Medulla oblongata (tissue), 1 donor: ENCODE results near the gene UTY.

ENCODE experiments used
- DNase-seq: peaks from one replicate; pipeline ENCODE4 v3.0.0-alpha.2; 2015; ENCODE audit errors: extremely low spot score

The UTY gene

DNA sequence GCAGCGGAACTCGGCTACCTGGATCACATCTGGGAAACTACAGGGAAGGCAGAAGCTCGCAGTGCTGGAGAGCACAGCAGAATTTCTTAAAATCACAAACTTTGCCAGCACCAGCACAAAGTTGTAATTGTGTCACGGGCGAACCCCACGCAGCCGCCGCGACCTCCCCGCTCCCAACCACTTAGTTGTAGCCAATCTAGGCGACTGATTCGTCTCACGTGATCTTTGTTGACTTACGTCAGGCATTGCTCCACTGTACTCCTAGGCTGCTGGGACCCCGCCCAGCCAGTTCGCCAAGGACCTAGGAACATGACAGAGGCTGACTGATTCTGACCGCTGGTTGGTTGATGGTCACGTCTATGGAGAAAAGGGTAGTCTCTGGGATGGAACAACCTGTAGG, at the start of gene UTY:
UTY (minus strand) TSS at position 206 of the 400 bp plus-strand sequence. CDS start 368 bp downstream, outside the sequence.
- DNase-seq = peak; percentile 95

DNA sequence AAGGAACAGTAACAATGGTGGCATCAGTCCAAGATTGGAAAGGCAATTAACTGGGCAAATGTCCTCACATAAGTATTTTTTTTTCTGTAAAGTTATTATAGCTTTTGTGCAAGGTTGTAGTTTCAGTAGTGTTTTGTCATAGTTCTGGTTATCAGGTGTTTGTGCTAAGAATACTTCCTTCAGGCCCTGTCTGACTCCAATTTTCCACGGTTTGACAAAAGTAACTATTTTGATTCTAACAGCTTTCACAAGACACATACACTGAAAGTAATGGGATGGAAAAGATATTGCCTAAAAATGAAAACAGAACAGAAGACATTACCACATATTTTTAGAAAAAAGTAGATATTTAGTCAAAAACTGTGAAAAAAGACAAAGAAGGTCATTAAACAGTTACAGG, 40.6 kb upstream of the UTY start:
- DNase-seq = no peak

DNA sequence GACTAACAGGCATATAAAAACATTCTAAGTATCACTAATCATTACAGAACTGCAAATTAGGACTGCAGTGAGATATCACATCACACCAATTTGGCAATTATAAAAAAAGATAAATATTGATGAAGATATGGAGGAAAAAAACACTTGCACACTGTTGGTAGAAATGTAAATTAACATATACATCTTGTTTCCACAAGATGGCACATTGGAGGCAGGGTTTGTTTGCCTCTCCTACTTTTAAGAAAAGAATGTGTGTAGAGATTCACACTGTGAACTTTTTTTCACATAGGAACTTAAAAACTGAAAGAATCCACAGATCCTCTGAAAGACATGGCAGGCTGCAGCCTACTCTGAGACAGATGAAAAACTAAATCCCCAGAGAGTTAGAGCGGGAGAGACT, 21.4 kb upstream of the UTY start:
- no peak for DNase-seq

DNA sequence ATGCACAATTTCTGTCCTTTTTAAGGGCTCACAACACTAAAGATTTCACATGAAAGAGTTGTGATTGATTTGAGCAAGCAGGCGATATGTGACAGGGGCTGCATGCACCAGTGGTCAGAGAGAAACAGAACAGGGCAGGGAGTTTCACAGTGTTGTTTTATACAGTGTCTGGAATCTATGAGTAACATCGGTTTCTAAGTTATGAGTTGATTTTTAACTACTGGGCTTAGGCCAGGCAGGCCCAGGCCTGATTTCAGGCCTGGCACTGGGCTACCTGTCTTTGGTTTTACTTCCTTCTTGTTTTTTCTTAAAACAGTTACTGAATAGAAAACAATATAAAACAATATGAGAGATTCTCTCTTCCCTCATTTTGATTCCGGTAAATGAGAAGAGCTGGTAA, 13.9 kb upstream of the UTY start:
- DNase-seq = no peak

DNA sequence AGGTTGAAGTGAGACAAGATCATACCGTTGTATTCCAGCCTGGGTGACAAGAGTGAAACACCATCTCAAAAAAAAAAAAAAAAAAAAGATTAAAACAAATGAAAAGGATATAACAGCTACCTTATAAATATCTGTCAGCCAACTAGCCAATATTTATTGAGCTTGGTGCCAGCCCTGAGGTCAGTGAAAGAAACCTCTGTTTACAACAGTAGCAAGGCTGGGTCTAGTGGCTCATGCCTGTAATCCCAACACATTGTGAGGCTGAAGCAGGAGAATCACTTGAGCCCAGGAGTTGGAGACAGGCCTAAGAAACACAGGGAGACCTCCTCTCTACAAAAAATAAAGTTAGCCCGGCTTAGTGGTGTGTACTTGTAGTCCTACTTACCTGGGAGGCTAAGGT, 12.6 kb upstream of the UTY start:
- DNase-seq = no peak

DNA sequence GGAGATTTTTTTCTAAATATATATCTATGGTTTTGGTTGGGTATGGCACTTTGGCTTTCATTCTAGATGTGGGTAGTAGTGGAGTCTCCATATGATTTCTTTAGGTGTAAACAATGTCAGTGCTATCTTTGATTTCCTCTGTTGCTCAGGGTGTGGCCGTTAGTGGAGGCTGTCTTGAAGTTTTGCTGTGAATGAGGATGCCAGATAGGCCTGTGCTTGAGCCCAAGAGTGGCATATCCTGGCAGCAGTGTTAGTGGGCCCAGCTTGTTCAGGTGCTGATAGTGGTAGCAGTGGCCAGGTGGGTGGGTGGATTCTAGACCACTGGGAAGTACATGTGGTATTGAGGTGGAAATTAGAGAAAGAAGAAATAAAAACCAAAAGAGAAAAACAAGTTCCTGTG, 8.9 kb upstream of the UTY start:
- DNase-seq = no peak

DNA sequence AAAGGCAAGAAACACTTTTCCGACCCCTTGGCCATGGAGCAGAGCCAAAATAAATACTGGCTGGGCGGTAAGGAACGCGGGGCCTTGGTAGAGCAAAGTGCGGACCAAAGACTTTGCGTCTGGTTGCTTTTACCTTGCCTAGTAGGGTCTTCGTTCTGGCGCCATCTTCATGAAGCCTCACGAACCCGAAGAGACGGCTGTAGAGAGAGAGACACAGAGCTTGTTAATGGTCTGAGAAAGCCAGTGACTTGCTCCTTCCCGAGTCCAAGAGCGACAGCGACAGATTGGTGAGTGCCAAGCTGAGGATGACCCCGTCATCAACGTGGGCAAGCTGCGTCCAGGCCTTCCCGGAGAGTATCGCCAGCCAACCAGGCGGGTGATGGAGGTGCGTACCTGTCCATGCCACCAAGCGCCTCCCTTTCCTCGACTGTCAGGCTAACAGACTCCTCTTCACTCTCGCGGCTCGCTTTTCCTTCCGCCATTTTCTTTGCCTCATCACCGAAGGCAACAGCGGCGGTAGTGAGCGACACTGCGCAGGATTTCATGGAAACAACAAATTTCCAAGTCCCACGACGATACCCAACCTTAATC, 617 bp downstream of the UTY start:
- DNase-seq = peak; percentile 40

DNA sequence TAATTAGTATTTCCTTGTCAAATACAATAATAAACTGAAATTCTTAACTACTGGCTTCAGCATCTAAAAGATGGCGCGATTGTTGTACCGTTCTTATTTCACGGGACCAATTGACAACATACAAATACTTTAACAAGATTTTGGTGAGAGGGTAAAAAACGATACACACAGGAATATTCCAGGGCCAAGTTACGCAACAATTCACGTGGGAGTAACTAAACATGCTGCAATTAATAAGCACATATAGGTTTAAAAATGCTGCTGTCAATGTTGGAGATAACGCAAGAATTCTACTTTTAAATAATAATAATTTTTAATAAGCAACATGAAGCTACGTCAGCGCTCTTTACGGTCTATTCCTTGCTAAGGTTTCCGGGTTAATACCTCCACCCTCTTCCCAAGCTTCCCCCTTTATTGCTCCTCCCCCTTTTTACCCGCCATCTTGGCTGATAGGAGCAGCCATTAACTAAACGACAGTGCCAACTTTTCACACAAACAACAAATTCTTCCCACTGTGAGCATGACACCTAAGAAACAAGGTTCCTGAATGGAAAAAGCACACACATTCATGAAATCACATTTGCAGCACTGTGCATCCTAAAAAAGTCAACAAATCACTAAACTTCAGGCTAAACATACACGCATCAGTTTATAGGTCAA, 1.6 kb downstream of the UTY start:
- peak; percentile 73 for DNase-seq

DNA sequence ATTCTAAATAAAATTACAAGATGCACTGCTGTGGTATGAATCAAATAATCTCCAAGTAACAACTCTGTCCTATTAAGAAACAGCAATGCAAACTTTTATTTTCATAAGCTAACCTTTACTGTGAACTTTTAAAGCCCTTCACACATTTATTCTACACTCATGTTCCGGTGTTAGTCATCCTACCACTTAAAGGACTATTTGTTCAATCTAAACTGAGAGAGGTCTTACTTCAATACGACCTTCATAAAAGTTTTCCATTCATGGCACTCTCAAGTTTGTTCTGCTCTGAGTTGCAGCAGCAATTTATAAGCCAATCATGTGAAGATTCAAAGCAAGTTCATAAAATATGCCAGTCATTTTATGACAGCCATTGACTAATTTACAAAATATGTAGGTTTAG, 4.8 kb downstream of the UTY start:
- no peak for DNase-seq

DNA sequence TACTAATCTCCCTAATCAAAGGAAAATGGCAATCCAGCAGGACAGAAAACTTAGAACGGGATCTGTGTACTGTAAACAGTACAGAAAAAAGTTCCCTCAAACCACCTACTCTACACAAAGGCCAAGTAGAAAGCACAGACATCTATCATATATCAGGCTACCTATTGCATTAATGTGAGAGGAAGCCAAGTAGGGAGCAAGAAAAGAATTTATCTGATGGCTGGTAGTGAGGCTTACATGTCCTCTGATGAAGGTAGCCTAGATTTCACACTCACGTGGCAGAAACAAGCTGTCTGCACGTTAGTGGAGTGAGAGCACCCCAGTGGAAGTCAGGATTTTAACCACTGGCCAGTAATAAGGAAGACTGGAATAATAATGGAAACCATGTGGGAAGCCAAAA, 28.3 kb downstream of the UTY start:
- DNase-seq = no peak

DNA sequence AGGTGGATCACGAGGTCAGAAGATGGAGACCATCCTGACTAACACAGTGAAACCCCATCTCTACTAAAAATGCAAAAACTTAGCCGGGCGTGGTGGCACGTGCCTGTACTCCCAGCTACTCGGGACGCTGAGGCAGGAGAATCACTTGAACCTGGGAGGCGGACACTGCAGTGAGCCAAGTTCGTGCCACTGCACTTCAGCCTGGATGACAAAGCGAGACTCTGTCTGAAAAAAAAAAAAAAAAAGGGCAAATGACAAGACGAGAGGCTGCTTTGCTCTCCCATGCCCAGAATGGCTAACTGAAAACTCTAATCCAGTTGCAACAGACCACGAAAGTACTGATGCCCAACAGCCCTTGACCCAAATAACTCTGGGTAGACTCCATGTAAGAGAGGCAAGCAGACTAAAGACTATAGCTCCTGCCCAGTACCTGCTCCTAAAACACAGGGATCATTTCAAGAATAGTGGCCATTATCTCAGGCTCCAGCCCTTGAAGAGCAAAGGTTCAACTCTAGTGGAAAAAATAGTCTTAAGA, 29.2 kb downstream of the UTY start:
- no peak for DNase-seq

DNA sequence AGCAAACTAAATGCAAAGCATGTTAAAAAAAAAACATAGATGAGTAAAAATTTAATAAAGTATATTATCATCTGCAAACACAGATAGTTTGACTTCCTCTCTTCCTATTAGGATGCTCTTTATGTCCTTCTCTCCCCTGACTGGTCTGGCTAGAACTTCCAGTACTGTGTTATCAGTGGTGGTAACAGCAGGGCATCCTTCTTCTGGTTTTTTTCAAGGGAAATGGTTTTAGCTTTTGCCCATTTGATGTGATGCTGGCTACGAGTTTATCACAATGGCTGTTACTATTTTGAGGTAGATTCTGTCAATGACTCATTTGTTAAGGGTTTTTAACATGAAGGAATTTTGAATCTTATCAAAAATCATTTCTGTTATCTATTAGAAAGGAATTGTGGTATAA, 34.3 kb downstream of the UTY start:
- no peak for DNase-seq

DNA sequence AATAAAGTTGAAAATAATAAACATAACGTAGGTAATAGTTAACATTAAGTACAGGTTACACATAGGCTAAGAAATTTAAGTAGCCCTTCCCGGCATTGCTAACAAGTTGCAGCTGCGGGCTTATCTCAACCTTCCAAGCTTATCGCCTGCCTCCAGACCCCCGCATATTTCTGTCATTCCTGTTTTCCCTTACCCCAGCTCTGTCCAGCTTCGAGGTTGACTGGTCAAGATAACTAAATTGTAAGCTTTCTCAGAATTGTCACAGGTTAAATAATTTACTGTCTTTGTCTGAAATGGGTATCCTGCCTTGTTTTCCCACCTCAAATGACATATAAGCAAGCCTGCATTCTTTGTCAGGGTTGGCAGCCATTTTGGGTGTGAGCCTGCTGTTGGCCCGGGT, 36.7 kb downstream of the UTY start:
- no peak for DNase-seq

DNA sequence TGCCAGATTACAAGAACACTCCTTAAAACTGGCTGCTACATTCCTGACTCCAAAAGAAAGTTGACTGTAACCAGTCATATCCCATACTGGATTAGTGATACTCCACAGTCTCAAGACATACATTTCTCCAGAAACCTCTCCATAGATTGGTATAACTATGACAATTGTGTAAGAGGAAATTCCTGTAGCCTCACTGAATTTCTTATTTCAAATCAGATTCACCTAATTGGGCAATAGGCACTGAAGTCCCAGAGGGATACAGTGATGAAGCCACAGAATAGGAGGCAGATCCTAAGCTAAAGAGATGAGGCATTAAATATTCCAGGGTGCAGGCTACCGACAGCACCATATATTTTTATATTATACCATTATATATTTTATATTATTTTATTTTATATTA, 39.0 kb downstream of the UTY start:
- no peak for DNase-seq

DNA sequence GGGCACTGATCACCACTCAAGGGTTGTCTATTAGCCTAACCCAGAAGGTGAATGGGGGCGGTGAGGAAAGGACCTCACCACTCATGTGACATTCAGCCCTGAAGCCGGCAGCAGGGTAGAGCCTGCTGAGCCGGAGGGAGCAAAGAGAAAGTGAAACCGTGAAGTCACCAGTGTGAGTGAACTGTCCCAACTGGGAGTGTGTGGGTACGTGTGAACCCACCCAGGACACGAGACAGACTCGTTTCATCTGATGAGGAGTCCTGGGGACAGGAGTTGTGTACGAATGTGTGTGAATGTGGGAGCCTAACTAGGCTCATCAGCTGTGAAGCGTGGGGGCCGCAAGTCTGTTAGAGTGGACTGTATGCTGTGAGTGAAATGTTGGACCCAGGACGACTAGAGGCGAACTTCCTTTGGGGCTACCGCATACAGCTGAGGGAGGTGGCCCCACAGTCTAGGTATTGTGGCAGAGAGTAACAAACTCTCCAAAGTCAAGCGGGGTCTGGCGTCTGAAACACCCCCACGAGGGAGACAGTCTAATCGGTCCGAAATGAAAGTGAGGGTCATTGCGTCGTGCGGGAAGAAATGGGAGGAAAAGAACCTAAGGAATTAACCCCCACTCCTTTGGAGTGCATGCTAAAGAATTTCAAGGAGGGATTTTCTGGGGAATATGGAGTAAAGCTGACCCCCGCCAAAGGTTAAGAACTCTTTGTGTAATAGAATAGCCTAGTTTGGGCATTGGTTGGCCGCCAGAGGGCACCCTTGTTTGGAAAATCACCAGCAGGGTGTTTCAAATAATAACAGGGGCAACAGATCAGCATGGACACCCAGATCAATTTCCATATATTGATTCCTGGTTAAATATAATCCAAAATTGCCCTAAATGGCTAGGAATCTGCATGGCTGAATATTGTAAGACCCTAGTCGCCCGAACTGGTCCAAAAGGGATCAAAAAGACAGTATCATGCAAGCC, 43.6 kb downstream of the UTY start:
- DNase-seq = peak; percentile 26

DNA sequence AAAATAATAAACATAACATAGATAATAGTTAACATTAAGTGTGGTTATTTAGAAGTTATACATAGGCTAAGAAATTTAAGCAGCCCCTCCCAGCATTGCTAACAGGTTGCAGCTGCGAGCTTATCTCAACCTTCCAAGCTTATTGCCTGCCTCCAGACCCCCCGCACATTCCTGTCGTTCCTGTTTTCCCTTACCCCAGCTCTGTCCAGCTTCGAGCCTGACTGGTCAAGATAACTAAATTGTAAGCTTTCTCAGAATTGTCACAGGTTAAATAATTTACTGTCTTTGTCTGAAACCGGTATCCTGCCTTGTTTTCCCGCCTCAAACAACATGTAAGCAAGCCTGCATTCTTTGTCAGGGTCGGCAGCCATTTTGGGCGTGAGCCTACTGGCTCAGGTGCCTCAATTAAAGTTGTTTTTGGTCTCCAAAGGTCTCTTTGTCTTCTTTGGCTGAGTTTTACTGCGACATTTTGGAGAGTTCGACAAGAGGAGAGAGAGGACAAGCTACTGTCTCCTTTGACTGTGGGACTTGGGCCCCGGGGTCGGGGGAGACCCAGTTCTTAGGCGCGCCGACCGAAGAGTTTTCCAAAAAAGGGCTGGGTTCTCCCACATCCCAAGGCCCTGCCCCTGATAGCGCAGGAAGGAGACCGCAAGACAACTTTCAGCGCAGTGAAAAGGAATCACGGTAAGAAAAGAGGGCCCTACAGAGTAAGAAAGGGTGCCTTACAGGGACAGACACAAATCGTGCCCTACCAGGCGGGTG, 44.4 kb downstream of the UTY start:
- DNase-seq = no peak

DNA sequence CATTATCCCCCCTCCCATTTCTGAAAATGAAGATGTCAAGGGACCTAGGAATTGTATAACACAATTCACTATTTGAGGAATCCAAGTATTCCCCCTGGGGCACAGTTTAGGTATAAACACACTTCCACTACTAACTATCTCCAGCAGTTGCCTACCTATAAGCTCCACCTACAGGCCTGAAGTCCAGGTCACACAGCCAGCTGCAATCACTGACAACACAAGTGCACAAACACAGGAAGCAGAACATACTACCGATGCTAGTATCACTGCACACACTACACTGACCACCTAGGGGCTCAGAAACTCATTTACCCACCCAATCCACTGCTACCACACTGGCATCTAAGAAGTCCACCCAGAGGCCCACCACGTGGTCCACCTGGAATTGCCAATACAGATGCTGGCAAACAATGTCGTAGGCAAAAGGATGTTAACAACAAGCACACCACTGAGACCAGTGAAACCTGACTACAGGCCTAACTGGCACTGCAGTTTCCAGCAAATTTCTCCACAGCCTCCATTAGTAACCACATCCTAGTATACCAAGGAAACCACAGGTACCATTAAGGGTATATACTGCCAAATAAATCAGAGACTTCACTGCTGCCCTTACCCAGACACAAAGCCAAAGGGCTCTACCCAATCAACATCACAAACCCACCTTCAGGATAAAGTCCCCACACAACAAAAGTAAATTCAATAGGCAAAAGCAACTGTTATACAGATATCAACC, 47.4 kb downstream of the UTY start:
- DNase-seq = no peak

DNA sequence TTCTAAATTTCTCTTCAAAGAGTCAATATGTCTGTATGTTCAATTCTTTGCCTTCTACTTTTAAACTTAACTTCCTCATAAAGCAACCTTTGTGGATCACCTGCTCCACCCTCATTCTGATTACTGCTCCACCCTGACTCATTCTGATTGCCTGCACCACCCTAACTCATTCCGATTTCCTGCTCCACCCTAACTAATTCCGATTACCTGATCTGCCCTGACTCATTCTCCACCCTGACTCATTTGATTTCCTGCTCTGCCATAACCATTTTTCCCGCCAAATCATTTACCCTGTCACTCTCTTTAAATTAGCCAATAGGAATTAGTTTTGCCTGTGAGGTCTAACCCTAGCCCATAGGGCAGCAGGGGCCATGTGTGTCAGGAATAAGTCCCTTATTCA, 50.3 kb downstream of the UTY start:
- no peak for DNase-seq

DNA sequence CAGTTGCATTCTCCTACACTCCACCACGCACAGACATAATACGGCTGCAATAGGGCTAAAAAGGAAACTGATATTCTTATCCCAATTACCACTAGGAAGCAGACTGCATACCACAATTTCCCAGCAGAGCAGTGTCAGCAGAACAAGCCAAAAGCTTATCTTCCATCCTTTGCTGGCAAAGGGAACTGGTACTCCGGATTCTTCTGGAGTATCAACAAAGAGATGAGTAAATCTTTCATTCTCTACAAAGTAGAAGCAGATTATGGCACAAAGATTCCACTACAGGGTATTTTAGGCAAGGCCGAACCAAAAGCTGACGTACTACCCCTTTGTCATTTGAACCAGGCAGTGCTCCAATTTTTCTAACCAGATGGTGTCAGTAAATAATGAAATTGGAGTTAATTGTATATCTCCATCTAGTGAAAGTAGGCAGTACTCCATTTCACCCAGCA, 56.5 kb downstream of the UTY start:
- DNase-seq = peak; percentile 7

DNA sequence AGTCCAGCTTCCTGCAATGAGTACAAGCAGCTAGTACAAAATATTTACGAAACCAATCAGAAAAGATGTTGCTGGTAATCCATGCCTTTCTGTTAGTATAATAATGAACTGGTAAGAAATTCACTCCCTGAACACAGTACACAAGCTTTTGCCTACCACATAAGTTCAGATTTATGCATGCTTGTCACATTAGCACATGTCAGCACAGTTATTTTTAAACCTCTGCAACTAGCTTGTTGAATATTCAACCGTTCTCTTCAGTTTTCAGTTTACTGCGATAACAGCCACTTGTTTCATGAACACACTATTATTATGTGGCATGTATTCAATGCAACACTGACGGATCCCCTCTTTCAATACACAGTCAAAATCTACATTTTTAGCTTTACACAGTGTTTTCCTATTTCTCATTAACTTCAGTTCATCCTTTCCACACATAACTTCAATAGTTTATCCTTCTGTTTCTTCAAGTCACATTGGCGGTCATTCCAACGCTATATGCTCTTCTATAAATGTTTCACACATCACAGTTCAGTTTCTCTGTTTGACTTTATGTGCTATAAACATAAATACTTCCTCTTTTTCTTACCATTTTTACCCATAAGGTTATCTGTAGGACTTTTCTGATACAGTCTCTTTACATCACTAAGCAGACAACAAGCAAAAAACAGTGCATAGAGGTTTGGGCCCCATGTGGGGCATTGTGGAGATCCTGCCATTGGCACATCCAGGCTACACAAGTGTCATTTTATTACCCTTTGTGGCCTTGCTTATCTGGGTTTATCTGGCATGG, 62.8 kb downstream of the UTY start:
- no peak for DNase-seq
